Pulmonary artery endothelial cell (primary cell): ENCODE data around the gene SRGAP2B. TPM values are rescaled to one million over a fixed set of nuclear protein-coding genes. Genes with fewer than 3 reads are reported as not detected.
"Not testable (repeated sequence)": the region's sequence is repeated elsewhere in the genome, so short reads cannot be mapped to it uniquely, and the experiment has no call there.

Experiments used
- DNase-seq: peaks from one replicate; pipeline ENCODE4 v3.0.0-alpha.2; 2011; ENCODE audit warnings: low read depth, low spot score
- total RNA-seq: library from RNA; depleted of rRNA; stranded (reverse); fragments of >200 nt; gene quantifications from 2 replicates; pipeline ENCODE4 v1.2.3, GENCODE V29; 2014

The SRGAP2B gene
- total RNA-seq, 1 donor from 2014 or later = 73.1 TPM

GRCh38 chr1:145082483-145083255 is 12.5 kb downstream of the SRGAP2B start:
- DNase-seq = not testable (repeated sequence)

- DNase-seq = not testable (repeated sequence)
Measured at GRCh38 chr1:145080193-145080592, 14.9 kb downstream of the SRGAP2B start.

DNA sequence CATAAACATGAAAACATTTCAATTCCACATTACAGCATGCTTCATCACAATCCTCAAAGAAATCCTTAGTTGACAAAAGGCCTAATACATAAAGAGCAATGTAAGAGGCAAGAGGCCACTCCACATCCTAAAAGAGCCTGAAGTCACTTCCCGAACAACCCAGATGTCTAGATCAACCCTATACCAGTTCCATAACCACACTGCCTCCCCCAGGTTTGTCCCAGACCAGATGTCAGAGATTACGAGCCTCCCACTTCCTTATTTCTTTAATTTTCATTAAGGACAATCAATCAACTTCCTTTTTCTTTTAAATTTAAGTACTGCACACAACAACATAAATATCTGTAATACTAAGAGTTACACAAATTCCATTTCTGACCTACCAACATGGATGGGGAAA is 15.4 kb downstream of the SRGAP2B start:
- DNase-seq = not testable (repeated sequence)

DNA sequence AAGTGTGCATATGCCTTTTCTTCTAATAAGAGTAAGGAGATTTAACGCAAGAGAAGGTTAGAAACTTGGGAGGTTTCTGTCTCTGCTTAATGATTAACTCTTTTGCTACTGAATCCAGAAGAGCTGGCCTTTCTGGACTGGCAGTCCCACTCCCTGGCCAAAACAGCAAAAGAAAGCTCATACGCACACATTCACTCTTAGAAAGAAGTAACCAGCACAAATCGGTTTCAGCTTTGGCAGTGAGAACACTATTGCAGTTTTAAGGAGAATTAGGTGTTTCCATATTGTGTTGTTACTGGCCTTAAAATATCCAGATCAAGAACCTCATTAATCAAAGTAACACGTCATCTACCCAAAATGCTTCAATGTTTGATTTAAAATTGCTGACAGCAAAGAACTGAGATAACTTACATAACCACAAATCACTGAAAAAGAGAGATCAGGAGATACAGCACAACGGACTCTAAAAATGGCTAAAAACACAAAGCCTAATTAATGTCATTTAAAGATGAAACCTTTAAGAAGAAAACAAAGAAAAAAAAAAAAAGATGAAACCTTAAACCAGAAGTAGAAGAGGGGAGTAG is 16.2 kb downstream of the SRGAP2B start:
- DNase-seq = not testable (repeated sequence)

GRCh38 chr1:145077872-145078786 is 17.0 kb downstream of the SRGAP2B start:
- not testable (repeated sequence) for DNase-seq

DNA sequence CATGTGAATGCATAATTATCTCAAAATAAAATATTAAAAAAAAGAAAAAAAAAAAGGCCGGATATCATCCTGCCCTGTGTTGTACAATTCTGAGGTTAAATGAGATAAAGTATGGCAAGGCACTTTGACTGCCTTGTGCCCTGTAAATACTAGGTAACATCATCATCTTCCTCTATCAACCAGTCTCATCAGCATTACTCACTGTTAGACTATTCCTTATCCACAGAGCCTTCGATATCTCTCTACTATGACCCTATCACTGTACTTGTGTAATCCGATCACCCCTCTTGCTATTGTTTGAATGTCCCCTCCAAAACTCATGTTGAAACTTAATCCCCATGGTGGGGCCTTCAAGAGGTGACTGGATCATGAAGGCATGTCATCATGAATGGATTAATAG is 18.3 kb downstream of the SRGAP2B start:
- not testable (repeated sequence) for DNase-seq

DNA sequence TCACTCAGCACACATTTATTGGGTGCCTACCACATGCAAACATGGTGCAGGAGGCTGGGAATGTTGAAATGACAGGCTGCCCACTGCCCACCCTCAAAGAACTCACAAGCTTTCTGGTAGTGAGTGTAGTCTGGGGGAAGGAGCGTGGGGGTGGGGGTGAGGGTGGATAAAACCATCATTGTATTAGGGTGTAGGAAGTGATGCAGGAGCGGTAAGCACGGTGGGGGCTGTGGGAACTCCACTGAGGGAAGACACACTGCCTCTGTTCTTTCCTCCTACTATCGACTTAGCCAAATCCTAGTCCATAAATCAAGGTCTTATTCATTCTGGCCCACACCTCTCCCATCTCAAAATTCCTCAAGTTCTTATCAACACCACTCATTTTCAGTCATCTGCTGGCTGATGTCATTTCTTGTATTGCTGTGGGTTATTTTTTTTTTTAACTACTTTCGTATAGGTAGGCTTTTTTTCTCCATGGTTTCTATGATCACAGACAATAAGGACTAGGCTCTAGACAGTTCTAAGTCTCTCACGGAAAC is 21.0 kb downstream of the SRGAP2B start:
- not testable (repeated sequence) for DNase-seq

DNA sequence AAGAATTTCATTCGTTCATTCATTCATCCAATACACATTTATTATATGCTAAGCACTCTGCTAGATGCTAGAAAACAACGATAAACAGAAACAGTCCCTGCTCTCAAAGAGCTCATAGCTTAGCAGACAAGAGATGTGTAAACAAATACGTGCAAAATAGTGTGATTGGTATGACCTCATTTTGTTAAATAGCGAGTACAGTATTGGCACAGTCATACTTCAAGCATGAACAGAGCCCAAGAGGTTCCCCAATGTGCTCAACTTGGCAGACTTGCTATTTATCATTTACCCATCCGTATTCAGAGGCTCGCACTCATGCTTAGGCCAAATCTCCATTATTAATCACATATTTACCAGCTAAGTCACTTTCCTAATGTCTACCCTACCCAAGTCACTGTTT is 23.6 kb downstream of the SRGAP2B start:
- DNase-seq = not testable (repeated sequence)

- DNase-seq = not testable (repeated sequence)
Measured at GRCh38 chr1:145066486-145066885, 28.6 kb downstream of the SRGAP2B start.

GRCh38 chr1:145065194-145065826 is 29.8 kb downstream of the SRGAP2B start:
- DNase-seq = not testable (repeated sequence)

DNA sequence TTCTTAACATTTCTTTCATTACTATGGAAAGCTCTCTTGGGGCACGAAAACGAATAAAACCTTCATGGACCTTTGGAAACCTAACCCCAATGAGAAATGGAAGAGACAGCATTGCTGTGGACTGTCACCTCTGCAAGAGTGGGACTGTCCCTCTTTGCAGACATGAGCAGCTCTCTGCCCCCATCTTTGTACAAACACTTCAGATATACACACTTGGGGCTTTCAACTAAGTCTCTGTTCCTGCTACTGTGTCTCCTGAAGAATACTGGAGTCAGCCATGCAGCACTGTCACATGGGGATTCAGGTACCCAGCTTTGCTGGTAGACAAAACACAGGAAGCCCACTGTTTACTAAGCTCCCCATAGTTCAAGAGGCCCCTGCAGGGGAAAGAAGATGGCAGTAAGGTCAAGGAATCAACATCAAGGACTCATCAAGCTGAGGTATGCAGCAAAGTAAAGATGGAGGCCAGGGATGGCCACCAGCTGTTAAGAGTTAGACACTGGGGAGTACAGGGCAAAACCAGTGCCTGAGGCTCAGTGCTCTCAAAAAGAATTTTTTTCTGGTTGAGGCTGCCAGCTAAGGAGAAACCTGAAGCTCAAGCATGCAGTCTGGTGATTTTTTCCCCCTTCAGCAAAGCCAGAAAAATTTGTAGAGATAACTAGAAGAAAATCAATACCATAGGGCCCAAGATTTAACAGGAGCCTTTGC is 31.0 kb downstream of the SRGAP2B start:
- not testable (repeated sequence) for DNase-seq

- not testable (repeated sequence) for DNase-seq
Measured at GRCh38 chr1:145063285-145063684, 31.8 kb downstream of the SRGAP2B start.

DNA sequence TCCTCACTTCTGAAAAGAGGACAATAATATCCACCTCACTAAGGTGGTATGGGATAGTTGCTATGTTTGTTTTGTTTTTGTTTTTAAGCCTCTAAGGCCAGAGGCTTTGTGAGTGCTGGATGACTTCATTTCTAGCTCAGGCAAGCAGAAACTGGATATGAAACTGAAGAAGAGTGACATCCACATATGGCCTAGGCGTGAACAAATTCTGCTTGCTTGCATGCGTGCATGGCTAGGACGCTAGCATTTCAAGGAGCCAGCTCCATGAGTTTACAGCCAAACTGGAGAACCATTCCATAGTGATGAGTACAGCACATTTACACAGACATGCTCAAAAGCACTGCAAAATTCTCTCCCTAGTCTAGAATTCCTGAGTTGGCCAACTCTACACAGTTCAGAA is 36.9 kb downstream of the SRGAP2B start:
- DNase-seq = not testable (repeated sequence)

DNA sequence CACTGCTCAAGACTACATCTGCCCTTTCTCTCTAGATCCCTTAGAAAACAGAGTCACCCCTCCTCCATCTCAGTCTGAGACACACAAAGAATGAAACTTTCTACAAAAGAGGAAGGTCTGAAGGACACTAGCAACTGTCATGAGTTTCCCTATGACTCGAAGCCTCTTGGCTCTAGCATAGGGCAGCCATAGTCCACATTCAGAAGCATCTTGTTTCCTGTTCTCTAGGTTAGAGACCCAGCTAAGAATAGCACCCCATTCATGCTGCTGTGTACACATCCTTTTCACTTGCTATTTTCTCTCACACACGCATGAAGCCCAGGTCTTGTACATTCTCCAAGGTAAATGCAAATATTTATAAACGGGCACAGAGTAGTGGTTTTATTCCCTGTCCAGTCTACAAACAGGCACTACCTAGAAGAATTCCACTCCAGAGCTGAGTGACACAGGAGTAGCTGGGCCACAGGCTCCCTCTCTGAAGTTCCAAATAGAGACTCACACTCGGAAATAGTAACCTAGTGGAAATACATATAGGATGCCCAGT is 39.8 kb downstream of the SRGAP2B start:
- not testable (repeated sequence) for DNase-seq

GRCh38 chr1:145053428-145053827 is 41.7 kb downstream of the SRGAP2B start:
- DNase-seq = not testable (repeated sequence)

- not testable (repeated sequence) for DNase-seq
Measured at GRCh38 chr1:145052019-145052776, 42.9 kb downstream of the SRGAP2B start.

- not testable (repeated sequence) for DNase-seq
Measured at GRCh38 chr1:145048181-145048856, 46.8 kb downstream of the SRGAP2B start.

DNA sequence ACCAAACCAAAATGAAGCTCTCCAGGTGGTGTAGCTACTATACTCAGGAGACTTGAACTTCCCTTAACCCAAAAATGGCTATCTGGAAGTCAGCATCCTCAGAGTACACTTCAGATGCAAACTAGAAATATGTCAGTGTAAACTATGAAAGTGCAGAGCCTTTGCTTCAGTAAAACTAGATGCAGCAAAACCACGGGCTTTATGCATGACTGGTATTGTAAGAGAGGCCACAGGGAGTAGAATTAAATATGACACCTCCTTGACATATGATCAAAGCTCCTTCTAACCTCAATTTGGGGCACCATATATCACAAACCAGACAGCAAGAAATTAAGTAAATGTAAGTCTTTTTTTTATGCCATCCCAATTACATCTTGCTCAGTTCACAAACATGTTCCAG is 47.6 kb downstream of the SRGAP2B start:
- DNase-seq = not testable (repeated sequence)
